Prostate gland (tissue), 2 donors: ENCODE data around the gene HOXA5.

Experiments used
- POLR2A ChIP-seq: fragments of 450-650 bp; IDR thresholded peaks from one replicate; pipeline ENCODE4 v1.6.1; 2016; ENCODE audit warnings: antibody characterized with exemption, mild to moderate bottlenecking
- POLR2AphosphoS5 ChIP-seq: sonication (generic); formaldehyde crosslinking; IDR thresholded peaks from one replicate; pipeline ENCODE4 v1.6.1; 2017; ENCODE audit warnings: antibody characterized with exemption
- TF ChIP-seq, protein P1 (sequence below), 4 experiments: fragments of 200-600 bp in 2 of 4; fragments of 450-650 bp in 2 of 4; sonication (generic) in 2 of 4; IDR thresholded peaks; 1 replicate in 3 of 4; 2 replicates in 1 of 4; pipeline ENCODE4 v1.5.1; 2016 to 2019; ENCODE audit warnings: antibody characterized with exemption in 4 of 4, mild to moderate bottlenecking in 2 of 4, moderate library complexity in 2 of 4

DNA sequence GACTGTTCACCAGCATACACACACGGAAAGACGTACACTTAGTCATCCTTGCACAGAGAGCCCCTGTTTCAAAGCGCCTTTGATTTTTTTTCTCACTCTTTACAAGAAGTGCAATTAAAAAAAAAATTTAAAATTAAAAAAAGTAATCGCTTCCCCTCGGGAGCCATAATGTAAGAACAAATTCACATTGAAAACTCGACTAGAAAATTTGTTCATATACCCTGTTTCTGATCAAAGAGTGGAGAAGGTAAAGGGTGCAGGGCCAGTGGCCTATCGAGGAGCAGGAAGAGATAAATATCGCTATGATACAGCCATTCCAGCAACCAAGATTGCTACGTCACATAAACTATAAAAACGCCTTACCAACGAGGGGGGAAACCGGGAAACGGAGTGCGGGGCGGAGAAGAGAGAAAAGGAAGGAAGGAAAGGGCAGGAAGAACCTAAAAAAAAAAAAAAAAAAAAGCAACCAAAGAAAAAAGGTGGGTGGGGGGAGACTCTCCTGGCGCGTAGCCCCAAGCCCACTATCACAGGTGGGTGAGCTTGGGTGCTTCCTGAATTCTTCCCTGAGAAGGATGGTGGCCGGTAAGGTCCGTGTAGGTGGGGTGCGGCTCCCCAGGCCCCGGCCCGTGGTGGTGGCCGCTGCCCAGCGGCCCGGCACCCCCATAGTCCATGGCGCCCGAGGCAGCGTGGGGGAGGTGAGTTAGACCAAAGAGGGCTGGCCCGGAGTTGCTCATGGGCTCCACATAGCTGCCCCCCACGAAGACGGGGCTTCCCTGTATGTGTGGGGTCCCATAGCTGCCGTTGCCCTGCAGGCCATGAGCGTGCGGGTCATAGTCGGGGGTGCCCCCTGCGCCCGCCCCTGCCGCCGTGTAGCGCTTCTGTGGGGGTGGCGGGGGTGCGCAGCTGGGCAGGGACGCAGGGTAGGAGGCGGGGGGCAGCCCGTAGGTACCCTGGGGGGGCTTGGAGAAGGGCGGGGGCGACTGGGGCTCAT, 35.8 kb downstream of the HOXA5 start:
- TF ChIP-seq, protein P1, sequence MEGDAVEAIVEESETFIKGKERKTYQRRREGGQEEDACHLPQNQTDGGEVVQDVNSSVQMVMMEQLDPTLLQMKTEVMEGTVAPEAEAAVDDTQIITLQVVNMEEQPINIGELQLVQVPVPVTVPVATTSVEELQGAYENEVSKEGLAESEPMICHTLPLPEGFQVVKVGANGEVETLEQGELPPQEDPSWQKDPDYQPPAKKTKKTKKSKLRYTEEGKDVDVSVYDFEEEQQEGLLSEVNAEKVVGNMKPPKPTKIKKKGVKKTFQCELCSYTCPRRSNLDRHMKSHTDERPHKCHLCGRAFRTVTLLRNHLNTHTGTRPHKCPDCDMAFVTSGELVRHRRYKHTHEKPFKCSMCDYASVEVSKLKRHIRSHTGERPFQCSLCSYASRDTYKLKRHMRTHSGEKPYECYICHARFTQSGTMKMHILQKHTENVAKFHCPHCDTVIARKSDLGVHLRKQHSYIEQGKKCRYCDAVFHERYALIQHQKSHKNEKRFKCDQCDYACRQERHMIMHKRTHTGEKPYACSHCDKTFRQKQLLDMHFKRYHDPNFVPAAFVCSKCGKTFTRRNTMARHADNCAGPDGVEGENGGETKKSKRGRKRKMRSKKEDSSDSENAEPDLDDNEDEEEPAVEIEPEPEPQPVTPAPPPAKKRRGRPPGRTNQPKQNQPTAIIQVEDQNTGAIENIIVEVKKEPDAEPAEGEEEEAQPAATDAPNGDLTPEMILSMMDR (IDR thresholded peaks at IDR 0.05) = no peak
- TF ChIP-seq POLR2A (no peak), POLR2AphosphoS5 (no peak)
